HG03571 (cell line): ENCODE results near the gene RNASE8.
A peak's percentile ranks its signal among the peaks of the same experiment; 100 is the strongest.

Experiments
- ATAC-seq: cut with Tn5 transposase; IDR thresholded peaks from one replicate; pipeline ENCODE4 v1.9.1; 2021; ENCODE audit not compliant: unreplicated experiment

RNASE8 gene

GRCh38 chr14:21071225-21072030 lies 13.8 kb downstream of the RNASE8 start:
- ATAC-seq = peak; percentile 69

- ATAC-seq = no peak
Observed at GRCh38 chr14:21072031-21072473, 14.4 kb downstream of the RNASE8 start.

GRCh38 chr14:21072781-21073339 lies 15.2 kb downstream of the RNASE8 start:
- ATAC-seq = no peak

- ATAC-seq = no peak
Observed at GRCh38 chr14:21073921-21074320, 16.3 kb downstream of the RNASE8 start.

GRCh38 chr14:21074398-21075272 lies 17.0 kb downstream of the RNASE8 start:
- ATAC-seq = no peak

GRCh38 chr14:21075719-21076437 lies 18.3 kb downstream of the RNASE8 start:
- no peak for ATAC-seq

- ATAC-seq = no peak
Observed at GRCh38 chr14:21077672-21078071, 20.1 kb downstream of the RNASE8 start.

GRCh38 chr14:21078287-21078686 lies 20.7 kb downstream of the RNASE8 start:
- no peak for ATAC-seq

GRCh38 chr14:21078726-21079125 lies 21.1 kb downstream of the RNASE8 start:
- no peak for ATAC-seq

GRCh38 chr14:21081521-21082142 lies 24.0 kb downstream of the RNASE8 start:
- no peak for ATAC-seq

- no peak for ATAC-seq
Observed at GRCh38 chr14:21083565-21084325, 26.1 kb downstream of the RNASE8 start.

- no peak for ATAC-seq
Observed at GRCh38 chr14:21084396-21084795, 26.8 kb downstream of the RNASE8 start.

- ATAC-seq = no peak
Observed at GRCh38 chr14:21084998-21085853, 27.6 kb downstream of the RNASE8 start.

GRCh38 chr14:21086908-21087293 lies 29.3 kb downstream of the RNASE8 start:
- ATAC-seq = no peak

- ATAC-seq = no peak
Observed at GRCh38 chr14:21087294-21088091, 29.9 kb downstream of the RNASE8 start.

- ATAC-seq = no peak
Observed at GRCh38 chr14:21088687-21089086, 31.1 kb downstream of the RNASE8 start.

- ATAC-seq = no peak
Observed at GRCh38 chr14:21089271-21089670, 31.6 kb downstream of the RNASE8 start.

GRCh38 chr14:21089877-21090193 lies 32.2 kb downstream of the RNASE8 start:
- no peak for ATAC-seq
